ENCODE results near the gene CFAP45.

- TF ChIP-seq CTCF (IDR thresholded peaks at IDR 0.05) (no peak), POLR2A (IDR thresholded peaks at IDR 0.05; ENCODE audit: low read depth) (no peak), POLR2AphosphoS5 (IDR thresholded peaks at IDR 0.05) (no peak)
These were observed 4.7 kb downstream of the CFAP45 start for GRCh38 chr1:159895286-159895685.
